IPS-18c (cell line): ENCODE results near the gene RAB33B.

Experiments
- H3K4me3 ChIP-seq: 2 replicates; pipeline ENCODE4 v1.7.0; 2013; ENCODE audit warnings: low read depth, mild to moderate bottlenecking, low read length, moderate library complexity; ENCODE audit not compliant: insufficient read depth
- H3K9me3 ChIP-seq: one replicate; pipeline ENCODE4 v1.6.1; 2013; ENCODE audit warnings: mild to moderate bottlenecking, low read length, moderate library complexity; ENCODE audit not compliant: control insufficient read depth, insufficient read depth

The RAB33B gene

DNA sequence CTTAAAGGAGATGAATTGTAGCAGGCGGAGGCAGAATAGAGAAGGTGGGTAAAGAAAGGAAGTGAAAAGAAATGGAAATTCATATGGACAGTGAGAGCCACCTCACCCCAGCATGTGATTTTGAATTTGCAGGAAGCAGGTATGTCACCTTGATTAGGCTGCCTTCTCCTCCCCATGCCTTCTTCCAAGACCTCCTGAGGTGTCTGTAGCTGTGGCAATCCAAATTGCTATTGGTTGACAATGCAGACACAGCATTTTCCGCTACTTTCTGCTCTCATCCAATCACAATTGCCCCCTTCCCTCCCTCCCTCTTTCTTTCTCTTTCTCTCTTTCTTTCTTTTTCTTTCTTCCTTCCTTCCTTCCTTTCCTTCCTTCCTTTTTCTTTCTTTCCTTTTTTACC, 38.5 kb downstream of the RAB33B start:
- Histone ChIP-seq H3K9me3 (no peaks in the 10 kb centered on the region), H3K4me3 (no peak overlapping the region; the same call in 1 of the 2 replicates)

DNA sequence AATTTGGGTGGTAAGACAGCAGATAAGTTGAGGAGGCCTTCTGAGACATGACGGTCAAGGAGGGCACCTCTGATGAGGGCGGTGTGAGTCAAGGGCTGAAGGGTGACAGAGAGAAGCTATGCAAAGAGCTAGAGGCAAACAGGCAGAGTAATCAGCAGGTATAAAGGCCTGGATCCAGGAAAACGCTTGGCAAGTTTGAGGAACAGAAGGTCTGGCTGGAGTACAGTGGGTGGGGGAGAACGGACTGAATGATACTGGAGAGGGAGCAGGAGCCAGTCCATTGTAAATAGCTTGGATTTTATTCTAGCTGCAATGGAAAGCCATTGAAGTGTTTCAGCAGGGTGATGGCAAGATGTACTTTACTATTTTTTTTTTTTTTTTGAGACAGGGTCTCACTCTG, 39.3 kb downstream of the RAB33B start:
- H3K4me3 ChIP-seq = no peak overlapping the region
- H3K9me3 ChIP-seq = no peaks in the 10 kb centered on the region

DNA sequence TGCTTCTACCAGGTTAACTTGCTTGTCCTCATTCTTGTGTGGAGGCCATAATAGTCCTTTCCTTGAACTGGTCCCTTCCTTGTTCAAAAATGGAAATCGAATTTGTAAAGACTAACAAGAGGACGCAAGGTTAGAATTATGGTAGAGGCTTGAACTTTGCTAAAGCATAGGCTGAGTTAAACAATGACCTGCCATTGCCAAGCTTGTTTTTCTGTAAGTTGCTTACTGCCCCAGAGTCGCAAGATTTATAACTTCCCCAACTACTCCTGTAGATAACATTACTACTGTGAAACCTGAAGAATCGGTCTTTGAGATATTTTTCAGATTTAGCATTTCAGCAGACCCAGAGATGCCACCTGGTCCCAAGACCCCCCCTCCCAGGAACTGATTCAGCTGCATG, 45.3 kb downstream of the RAB33B start:
- H3K9me3 ChIP-seq = no peaks in the 10 kb centered on the region

DNA sequence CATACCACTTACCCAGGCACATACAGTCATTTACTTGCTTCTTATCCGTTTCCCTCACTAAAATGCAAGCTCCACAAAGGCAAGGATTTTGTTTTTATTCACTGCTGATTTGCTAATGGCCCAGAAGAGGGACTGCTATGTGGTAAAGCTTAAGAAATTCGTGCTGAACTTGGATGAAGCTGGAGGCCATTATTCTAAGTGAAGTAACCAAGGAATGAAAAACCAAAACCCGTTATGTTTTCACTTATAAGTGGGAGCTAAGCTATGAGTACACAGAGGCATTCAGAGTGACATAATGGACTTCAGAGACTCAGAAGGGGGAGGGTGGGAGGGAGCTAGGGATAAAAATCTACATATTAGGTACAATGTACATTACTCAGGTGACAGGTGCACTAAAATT, 47.2 kb downstream of the RAB33B start:
- H3K4me3 ChIP-seq = no peak overlapping the region
- H3K9me3 ChIP-seq = no peaks in the 10 kb centered on the region

More for the DNA sequence above, 45.3 kb downstream of the RAB33B start:
- H3K4me3 ChIP-seq = no peak overlapping the region

DNA sequence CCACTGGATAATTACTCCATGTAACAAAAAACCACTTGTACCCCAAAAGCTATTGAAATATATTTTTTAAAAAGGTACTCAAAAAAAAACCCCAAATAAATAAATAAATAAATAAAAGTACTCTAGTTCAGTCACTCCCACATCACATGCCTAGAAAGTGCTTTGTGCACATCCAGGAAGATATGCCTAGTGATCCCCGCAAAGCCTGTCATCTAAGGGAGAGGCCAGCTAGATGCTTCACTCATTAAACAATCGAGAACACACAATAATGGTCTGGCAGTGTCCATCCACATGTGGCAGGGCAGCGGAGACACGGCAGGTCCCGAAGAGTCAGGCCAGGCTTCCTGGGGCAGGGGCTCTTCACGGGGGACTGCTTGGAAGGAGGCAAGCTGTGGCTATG, 47.6 kb downstream of the RAB33B start:
- H3K4me3 ChIP-seq = no peak overlapping the region
- H3K9me3 ChIP-seq = no peaks in the 10 kb centered on the region

DNA sequence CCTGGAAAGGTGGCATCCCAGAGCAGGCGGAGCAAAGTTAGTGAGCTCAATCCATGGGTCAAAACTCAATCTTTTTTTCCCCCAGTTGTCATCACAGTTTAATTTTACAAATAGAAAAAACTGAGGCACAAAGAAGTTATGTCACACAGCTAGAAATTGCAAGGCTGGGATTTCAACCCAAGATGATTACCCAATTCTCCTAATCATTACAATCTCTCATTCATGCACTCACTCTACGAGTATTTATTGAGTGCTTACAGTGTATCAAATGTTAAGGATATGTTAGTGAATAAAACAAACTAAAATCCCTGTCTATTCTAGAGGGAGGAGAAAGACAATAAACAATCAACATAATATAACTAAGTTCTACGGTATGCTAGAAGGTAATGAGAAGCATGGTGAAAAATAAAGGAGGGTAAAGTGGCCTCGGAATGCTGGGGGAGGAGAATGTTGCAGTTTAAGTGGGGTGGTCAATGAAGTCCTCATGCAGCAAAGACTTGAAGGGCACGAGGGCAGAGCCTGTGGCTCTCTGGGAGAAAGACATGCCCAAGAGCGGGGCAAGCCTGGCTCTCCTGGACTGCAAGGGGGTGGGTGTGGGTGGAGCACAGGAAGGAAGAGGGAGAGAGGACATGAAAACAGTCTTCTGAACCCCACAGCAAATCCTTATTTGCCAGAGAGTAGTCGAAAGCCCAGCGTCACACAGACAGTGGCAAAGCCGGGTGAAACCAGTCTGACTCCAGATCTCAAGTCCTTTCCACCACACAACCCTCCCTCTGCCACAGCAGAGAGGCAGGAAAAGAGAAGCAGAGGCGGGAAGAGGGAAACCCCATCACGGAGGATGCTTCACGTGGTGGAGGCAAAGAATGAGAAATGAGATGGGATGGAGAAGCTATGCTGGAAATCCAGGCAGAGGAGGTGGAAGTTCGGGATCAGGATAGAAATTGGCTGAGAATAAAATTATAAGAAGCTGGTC, 48.3 kb downstream of the RAB33B start:
- Histone ChIP-seq H3K4me3 (no peak overlapping the region), H3K9me3 (no peaks in the 10 kb centered on the region)

DNA sequence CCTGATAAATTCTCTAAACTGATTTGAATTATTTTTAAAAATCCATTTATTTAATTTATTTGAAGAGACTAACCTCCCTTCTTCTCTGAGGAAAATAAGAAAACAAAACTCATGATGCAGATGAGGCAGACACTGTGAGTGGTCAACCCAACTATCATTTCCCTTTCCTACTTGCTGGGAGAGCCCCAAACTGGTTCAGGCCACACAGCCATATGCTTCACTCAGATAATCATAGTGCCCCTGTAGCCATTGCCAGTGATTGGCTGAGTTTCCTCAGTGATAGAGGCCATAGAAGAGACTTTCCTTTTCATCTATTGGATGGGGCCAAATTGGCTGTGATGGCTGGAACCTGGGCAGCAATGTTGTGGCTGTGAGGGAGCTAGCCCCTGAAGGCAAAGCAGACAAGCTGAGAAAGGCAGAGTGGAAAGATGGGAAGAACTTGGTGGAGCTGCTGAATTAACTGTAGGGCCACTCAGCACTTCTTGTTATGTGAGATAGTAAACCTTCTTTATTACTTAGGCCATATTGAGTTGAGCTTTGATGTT, 49.8 kb downstream of the RAB33B start:
- Histone ChIP-seq H3K9me3 (no peaks in the 10 kb centered on the region), H3K4me3 (no peak overlapping the region)

DNA sequence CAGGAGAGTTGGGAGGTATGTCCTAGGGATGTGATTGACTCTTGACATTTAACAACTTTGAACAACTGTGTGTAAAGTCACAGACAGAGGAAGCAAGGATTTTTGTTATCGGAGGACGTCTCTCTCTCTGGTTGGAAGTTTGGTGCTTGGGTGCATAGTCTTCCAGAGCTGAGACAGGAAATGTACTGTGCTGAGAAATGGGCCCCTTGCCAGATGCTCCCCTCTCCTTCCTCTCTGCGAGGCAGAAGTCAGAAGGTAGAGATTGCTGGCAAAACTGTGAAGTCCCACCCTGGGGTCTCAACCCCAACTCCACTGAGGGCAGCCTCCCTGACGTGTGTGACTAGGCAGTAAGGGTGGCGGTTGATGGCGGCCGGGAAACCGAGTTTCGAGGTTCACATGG, 52.9 kb downstream of the RAB33B start:
- H3K4me3 ChIP-seq = no peak overlapping the region

DNA sequence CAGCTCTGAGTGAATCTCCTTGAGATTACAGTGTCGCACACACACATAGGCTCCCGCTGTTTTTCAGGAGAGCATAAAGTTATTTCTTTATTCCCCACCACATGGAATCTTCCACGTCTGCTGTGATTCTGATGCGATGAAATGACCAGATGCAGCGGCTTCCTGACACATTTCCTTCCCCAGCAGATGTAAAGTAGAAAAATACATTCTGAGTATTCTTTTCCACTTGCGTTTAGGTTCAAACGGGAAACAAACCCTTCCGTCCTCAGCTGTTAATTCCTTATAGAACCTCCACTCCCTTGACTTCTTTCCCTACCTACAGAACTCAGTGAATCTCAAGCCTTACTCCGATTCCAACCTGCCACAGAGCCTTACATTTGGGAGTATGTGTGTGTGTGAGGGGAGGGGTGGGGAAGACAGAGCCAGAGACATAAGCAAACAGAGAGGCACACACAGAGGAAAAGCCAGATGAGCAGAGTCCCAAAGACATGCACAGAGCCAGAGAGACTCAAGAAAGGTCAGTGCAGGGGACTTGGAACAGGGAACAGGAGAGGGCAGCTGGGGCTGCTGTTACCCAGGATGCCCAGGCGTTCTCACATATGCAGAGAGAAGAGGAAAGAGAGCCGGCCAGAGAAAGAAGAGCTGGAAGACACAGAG, 54.8 kb downstream of the RAB33B start:
- no peaks in the 10 kb centered on the region for H3K9me3 ChIP-seq
- H3K4me3 ChIP-seq = no peak overlapping the region

More for the DNA sequence above, 52.9 kb downstream of the RAB33B start:
- no peaks in the 10 kb centered on the region for H3K9me3 ChIP-seq

DNA sequence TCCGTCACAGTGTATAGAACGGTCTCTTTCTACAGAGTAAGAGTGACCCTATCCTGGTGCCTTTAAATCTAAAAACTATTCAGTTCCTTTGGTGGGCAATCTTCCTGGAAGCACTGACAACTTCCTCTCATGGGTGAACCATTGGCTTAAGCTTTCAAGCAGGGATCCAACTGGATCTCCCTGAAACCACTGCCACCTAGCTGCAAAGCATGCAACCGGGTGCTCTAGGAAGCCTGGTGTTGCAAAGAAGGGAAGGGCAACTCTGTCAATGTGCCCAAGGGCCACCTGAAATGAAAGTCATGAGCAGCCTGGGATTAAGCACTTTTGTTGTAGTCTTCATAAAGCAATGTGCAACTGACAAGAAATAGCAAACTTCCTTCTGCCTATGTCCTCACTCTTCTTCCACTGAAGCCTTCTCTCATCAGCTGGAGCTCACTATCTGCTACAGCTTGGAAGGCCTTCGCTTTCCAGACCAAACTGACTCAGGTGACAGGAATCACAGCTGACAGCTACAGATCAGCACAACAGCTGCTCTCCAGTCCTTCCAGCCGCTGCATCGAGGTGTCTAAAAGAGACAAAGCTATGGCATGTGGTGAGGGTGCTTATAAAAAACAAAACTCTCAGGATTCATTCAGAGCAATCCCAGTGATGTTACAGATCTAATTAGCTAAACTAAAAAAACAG, 55.9 kb downstream of the RAB33B start:
- H3K9me3 ChIP-seq = no peaks in the 10 kb centered on the region
- H3K4me3 ChIP-seq = no peak overlapping the region

DNA sequence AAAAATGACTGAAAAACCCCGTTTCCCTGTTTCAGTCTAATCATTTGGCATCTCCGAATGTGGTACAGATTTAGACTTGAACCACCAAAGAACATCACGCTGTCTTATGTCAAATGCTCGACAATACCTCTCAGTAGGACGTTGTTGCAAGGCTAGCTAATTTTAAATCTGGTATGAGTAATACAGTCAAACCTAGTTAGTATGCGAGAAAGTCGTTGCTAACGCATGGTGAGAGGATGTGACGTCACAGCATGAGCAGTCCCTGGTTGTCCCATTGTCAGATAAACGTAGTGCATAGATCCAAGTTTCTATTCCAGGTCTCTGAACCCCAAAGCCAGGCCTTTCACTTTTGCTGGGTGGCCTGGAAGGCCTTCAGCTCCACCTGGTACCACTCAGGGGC, 57.4 kb downstream of the RAB33B start:
- no peaks in the 10 kb centered on the region for H3K9me3 ChIP-seq

DNA sequence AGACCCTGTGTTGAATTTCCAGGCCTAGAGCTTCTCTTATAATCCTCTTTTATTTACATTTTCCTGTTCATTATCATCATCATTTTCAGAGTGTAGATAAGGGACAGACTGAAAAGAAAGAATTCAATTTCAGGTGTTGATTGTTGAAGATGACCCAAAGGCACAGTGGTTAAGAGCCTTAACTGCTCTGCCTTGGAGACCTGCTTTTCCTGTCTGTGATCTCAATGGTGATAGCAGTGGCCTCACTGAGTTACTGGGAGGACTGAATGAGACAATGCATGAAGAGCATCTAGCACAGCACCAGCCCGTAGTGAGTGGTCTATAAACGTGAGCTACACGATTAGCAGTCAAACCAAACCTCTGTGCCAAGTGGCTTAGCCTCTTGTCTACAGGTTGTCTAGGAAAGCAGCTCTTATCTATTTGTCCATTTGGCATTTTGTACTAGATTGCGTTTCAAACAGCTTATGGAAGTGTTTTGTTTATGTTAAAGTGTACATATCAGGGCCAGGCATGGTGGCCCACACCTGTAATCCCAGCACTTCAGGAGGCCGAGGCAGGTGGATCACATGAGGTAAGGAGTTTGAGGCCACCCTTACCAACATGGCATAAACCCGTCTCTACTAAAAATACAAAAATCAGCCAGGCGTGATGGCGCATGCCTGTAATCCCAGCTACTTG, 60.6 kb downstream of the RAB33B start:
- no peaks in the 10 kb centered on the region for H3K9me3 ChIP-seq
- no peak overlapping the region for H3K4me3 ChIP-seq

More for the DNA sequence above, 57.4 kb downstream of the RAB33B start:
- H3K4me3 ChIP-seq = no peak overlapping the region

DNA sequence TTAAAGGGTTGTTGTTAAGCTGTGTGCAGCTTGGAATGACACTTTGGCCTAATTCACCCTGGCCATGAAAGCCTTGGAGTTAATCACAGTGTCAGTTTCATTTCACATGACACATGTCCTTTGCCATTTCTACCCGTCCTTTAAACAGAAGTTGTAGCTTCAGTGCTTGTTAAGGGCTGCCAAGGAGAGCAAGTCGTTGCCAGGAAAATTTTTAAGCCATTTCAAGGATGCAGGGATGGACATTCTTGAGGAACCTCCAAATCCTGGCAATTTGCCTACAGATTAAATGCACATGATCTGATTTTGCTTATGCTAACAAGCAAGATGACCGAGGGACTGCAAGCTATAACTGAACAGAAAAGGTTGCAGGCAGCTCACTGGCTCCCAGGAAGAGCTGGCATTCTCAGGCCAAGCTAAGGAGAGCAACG, 61.6 kb downstream of the RAB33B start:
- Histone ChIP-seq H3K9me3 (no peaks in the 10 kb centered on the region), H3K4me3 (no peak overlapping the region)

DNA sequence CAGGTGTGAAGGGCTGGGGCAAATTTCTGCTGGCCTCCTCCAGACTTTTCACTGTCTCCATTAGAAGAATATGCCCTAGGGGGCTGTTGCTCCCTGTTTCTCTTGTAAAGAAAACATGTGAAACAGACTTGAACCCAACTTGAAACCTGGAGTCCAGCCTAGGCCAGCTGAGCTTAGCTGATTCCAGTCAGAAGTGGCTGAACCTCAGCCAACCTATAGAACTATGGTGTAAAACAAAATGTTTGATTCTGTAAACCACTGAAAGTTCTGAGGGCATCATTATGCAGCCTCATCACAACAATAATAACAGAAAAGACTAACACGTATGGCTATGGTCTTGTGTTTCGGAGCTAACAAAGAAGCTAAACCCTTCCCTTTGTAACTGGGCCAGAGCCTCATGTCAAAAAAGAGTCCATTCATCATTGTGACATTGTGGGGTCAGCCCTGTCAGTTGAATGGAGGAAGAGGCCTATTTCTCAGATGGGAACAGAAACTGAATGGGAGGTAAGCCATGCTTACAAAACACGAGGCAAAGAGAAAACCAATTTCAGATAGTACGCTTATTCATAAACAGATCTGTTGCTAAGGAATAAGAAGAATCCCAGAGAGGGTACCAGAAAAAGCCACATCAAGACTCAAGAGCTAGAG, 68.0 kb downstream of the RAB33B start:
- no peak overlapping the region for H3K4me3 ChIP-seq
- H3K9me3 ChIP-seq = no peaks in the 10 kb centered on the region

DNA sequence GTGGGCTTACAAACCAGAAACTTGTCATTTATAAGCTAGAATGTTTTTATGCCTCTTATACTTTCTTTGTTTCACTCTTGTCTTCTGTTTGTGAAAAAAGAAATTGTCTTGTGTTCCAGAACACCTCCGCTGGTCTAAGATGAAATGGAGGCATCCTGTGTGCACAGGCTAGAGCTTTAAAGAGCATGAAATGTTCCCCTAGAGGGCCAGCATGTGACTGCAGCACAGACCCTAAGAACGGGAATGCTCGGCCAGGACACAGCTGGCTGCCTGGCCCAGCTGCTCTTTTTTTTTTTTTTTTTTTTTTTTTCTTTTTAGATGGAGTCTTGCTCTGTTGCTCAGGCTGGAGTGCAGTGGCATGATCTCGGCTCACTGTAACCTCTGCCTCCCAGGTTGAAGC, 68.5 kb downstream of the RAB33B start:
- no peaks in the 10 kb centered on the region for H3K9me3 ChIP-seq
- H3K4me3 ChIP-seq = no peak overlapping the region

DNA sequence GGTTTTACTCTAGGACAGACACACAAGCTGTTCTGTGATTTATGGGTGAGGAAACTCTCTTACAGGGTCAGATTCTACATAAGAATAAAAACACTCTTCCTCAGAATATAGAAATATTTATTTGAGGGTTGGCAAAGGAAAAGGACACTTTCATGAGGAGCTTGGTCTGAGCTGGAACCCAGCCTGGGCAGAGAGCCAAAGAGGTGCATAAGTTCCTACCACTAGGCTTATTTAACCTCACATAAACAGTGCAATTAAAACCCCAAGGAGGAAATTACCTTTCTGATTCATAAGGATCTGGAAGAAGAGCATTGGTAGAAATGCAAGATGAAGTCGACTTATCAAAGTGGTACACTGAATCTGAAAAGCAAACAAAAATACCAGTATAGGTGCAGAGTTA, 69.2 kb downstream of the RAB33B start:
- Histone ChIP-seq H3K9me3 (no peaks in the 10 kb centered on the region), H3K4me3 (no peak overlapping the region)
